Thyroid gland (tissue), 4 donors: Measurements from ENCODE around the gene CTSE. TPM values are rescaled to one million over a fixed set of nuclear protein-coding genes. Genes with fewer than 3 reads are reported as not detected.

Experiments used
- DNase-seq, 2 donors: peaks; one replicate each; pipeline ENCODE4 v3.0.0-alpha.2; 2019
- H3K27ac ChIP-seq, 3 donors: fragments of 200-600 bp; sonication (generic); 1 replicate in 2 of 3; 2 replicates in 1 of 3; pipeline ENCODE4 v1.5.1; 2016 to 2019; ENCODE audit warnings: mild to moderate bottlenecking in 1 of 3, moderate library complexity in 1 of 3
- H3K27me3 ChIP-seq: fragments of 200-600 bp; sonication (generic); one replicate; pipeline ENCODE4 v1.5.1; 2019
- H3K36me3 ChIP-seq, 2 donors: fragments of 200-600 bp; sonication (generic); one replicate each; pipeline ENCODE4 v1.5.1; 2016 to 2019
- H3K4me1 ChIP-seq, 2 donors: fragments of 200-600 bp; sonication (generic); one replicate each; pipeline ENCODE4 v1.5.1; 2017 to 2019
- H3K4me3 ChIP-seq, 3 donors: fragments of 200-600 bp; sonication (generic); replicated peaks in 1 of 3; 1 replicate in 2 of 3; 2 replicates in 1 of 3; pipeline ENCODE4 v1.5.1; 2016; ENCODE audit warnings: mild to moderate bottlenecking in 1 of 3
- H3K9me3 ChIP-seq: fragments of 200-600 bp; sonication (generic); one replicate; pipeline ENCODE4 v1.5.1; 2017
- CTCF ChIP-seq, 6 experiments: fragments of 200-600 bp in 3 of 6; fragments of 450-650 bp in 3 of 6; sonication (generic) in 3 of 6; IDR thresholded peaks; one replicate each; pipeline ENCODE4 v1.5.1; 2016 to 2019; ENCODE audit warnings: antibody characterized with exemption in 6 of 6, mild to moderate bottlenecking in 2 of 6, inconsistent platforms in 1 of 6, moderate library complexity in 1 of 6
- POLR2A ChIP-seq, 2 donors: fragments of 450-650 bp; IDR thresholded peaks; one replicate each; pipeline ENCODE4 v1.6.1; 2017; ENCODE audit warnings: antibody characterized with exemption in 2 of 2, mild to moderate bottlenecking in 2 of 2, moderate library complexity in 1 of 2
- WGBS, 2 donors: methylation state at CpG; one replicate each; pipeline ENCODE4 v1.1.5; 2017; 5-methylcytosine and 5-hydroxymethylcytosine counted together
- intact Hi-C: fragments of 100-400 bp; cut with DNase I; formaldehyde crosslinking; loops from one replicate; pipeline ENCODE4 v1.15.1; 2023
- total RNA-seq, 4 donors: library from RNA; depleted of rRNA; stranded (reverse); fragments of >200 nt; gene quantifications; one replicate each; pipeline ENCODE4 v1.2.3, GENCODE V29; 2016

CTSE gene
- total RNA-seq, 4 donors from 2014 or later = 3.6 to 38.2 (median 19.0) TPM

GRCh38 chr1:205977402-205978014, 46.2 kb downstream of the CTSE start:
- Histone ChIP-seq H3K27me3 (no peaks in the 10 kb centered on the region), H3K4me3 (no peak overlapping the region), H3K9me3 (no peaks in the 10 kb centered on the region), H3K36me3 (no peaks in the 10 kb centered on the region), H3K27ac (peak overlapping the region in 1 of 3 donors; percentile 41), H3K4me1 (peaks cover 0 to 21% of the 10 kb centered on the region in 2 donors)
- peak; percentile 62 to 80 for DNase-seq
- 72 to 94% methylated on average over 2 of the region's 2 CpGs for WGBS, 2 donors
- intact Hi-C loops = loop anchor here (2.0 to 5.0 kb wide), 3 partner anchors 59 to 320 kb away; no protein-coding TSS in a partner anchor
- TF ChIP-seq CTCF (IDR thresholded peaks at IDR 0.05) (peak; percentile 71 to 99 (median 96)), POLR2A (IDR thresholded peaks at IDR 0.05) (no peak)

GRCh38 chr1:205976708-205977401, 46.8 kb downstream of the CTSE start:
- intact Hi-C loops = loop anchor here (2.0 to 5.0 kb wide), 3 partner anchors 58 to 320 kb away; no protein-coding TSS in a partner anchor
- Histone ChIP-seq H3K4me3 (no peak overlapping the region), H3K27me3 (no peaks in the 10 kb centered on the region), H3K4me1 (peaks cover 0 to 21% of the 10 kb centered on the region in 2 donors), H3K27ac (peak overlapping the region in 1 of 3 donors; percentile 41), H3K9me3 (no peaks in the 10 kb centered on the region), H3K36me3 (no peaks in the 10 kb centered on the region)
- TF ChIP-seq CTCF (IDR thresholded peaks at IDR 0.05) (no peak), POLR2A (IDR thresholded peaks at IDR 0.05) (no peak)
- WGBS, 2 donors = 62 to 68% methylated on average over 8 of the region's 8 CpGs
- DNase-seq = peak; percentile 16 to 21

- no peaks in the 10 kb centered on the region for H3K27me3 ChIP-seq
- H3K36me3 ChIP-seq = no peaks in the 10 kb centered on the region
- peak overlapping the region in 1 of 3 donors; percentile 0 for H3K27ac ChIP-seq
- no peak for TF ChIP-seq CTCF (IDR thresholded peaks at IDR 0.05)
- no peak for TF ChIP-seq POLR2A (IDR thresholded peaks at IDR 0.05)
- no peak for DNase-seq
- no peaks in the 10 kb centered on the region for H3K9me3 ChIP-seq
- intact Hi-C loops = loop anchor here (2.0 to 5.0 kb wide), 3 partner anchors 57 to 319 kb away; no protein-coding TSS in a partner anchor
- no peak overlapping the region for H3K4me3 ChIP-seq
- 81 to 84% methylated on average over 2 to 4 of the region's 4 CpGs for WGBS, 2 donors
- peaks cover 0 to 29% of the 10 kb centered on the region in 2 donors for H3K4me1 ChIP-seq
These were observed 47.7 kb downstream of the CTSE start for GRCh38 chr1:205976036-205976435.

- WGBS, 2 donors = 79 to 82% methylated on average over 11 to 14 of the region's 15 CpGs
- H3K4me1 ChIP-seq = peaks cover 0 to 34% of the 10 kb centered on the region in 2 donors
- intact Hi-C loops = loop anchor here (5.0 kb wide), 2 partner anchors 183 to 318 kb away; no protein-coding TSS in a partner anchor
- peak in 1 of 2 donors; percentile 21 for DNase-seq
- no peak overlapping the region for H3K4me3 ChIP-seq
- no peak overlapping the region for H3K27ac ChIP-seq
- no peaks in the 10 kb centered on the region for H3K36me3 ChIP-seq
- no peaks in the 10 kb centered on the region for H3K9me3 ChIP-seq
- TF ChIP-seq CTCF (IDR thresholded peaks at IDR 0.05) (no peak), POLR2A (IDR thresholded peaks at IDR 0.05) (no peak)
- no peaks in the 10 kb centered on the region for H3K27me3 ChIP-seq
These were observed 48.2 kb downstream of the CTSE start for GRCh38 chr1:205975387-205975998.
